ENCODE data around the gene PAX6.
A peak's percentile ranks its signal among the peaks of the same experiment; 100 is the strongest.

The PAX6 gene

GRCh38 chr11:31806186-31806927, 4.8 kb downstream of the PAX6 start:
- Histone ChIP-seq H3K27me3 (ENCODE audit: control insufficient read depth in 3 of 3, insufficient read depth in 3 of 3, low read depth in 1 of 3, low read length in 3 of 3) (peaks cover 0 to 17% (median 0%) of the 10 kb centered on the region in 3 experiments), H3K4me3 (ENCODE audit: low read length in 2 of 2) (peak overlapping the region in 1 of 2 donors; percentile 72)

GRCh38 chr11:31805629-31806185, 5.4 kb downstream of the PAX6 start:
- Histone ChIP-seq H3K4me3 (ENCODE audit: low read length in 2 of 2) (peak overlapping the region in 1 of 2 donors; percentile 72), H3K27ac (replicated peaks; ENCODE audit: low read length) (no peak overlapping the region), H2AK5ac (ENCODE audit: low read depth, low read length) (peak overlapping the region; percentile 57), H3K79me1 (ENCODE audit: low read depth, low read length) (peaks cover 13% of the 10 kb centered on the region), H3K4me1 (ENCODE audit: control insufficient read depth in 2 of 2, insufficient read depth in 1 of 2, low read depth in 1 of 2, low read length in 2 of 2) (peaks cover 11 to 32% of the 10 kb centered on the region in 2 donors), H3K4me2 (ENCODE audit: insufficient read depth, low read length, poor library complexity, severe bottlenecking) (peak overlapping the region; percentile 72), H2BK5ac (ENCODE audit: low read length) (no peak overlapping the region), H4K91ac (ENCODE audit: low read depth, low read length, poor library complexity) (no peak overlapping the region), H3K9me3 (replicated peaks in 1 of 2; ENCODE audit: control insufficient read depth in 2 of 2, insufficient read depth in 1 of 2, low read depth in 1 of 2, low read length in 2 of 2) (peaks cover 0 to 10% of the 10 kb centered on the region in 2 donors), H2BK120ac (ENCODE audit: low read depth, low read length) (no peak overlapping the region), H2BK15ac (ENCODE audit: low read length) (peak overlapping the region; percentile 61), H3K9ac (ENCODE audit: low read depth, low read length, poor library complexity) (no peak overlapping the region), H3K14ac (ENCODE audit: low read length) (peak overlapping the region; percentile 87), H3K27me3 (ENCODE audit: control insufficient read depth in 3 of 3, insufficient read depth in 3 of 3, low read depth in 1 of 3, low read length in 3 of 3) (peaks cover 0 to 17% (median 0%) of the 10 kb centered on the region in 3 experiments), H3K18ac (ENCODE audit: low read length) (peak overlapping the region; percentile 92), H2BK12ac (ENCODE audit: low read length) (peak overlapping the region; percentile 50), H3K23ac (ENCODE audit: low read depth, low read length, poor library complexity) (no peak overlapping the region), H3K36me3 (replicated peaks in 1 of 2; ENCODE audit: control insufficient read depth in 2 of 2, insufficient read depth in 2 of 2, low read length in 2 of 2) (peaks cover 14 to 74% of the 10 kb centered on the region in 2 donors), H3K4ac (ENCODE audit: low read length) (no peak overlapping the region), H2AFZ (ENCODE audit: low read length) (no peak overlapping the region), H4K8ac (ENCODE audit: low read depth, low read length) (no peak overlapping the region)
- DNase-seq (ENCODE audit: low spot score): no peak
- no CpG with 5 or more reads among the region's 20 CpGs for WGBS, 2 donors (ENCODE audit: extremely low coverage in 2 of 2, insufficient read length in 2 of 2, insufficient replicate concordance in 1 of 2)

More at GRCh38 chr11:31806186-31806927, 4.8 kb downstream of the PAX6 start:
- DNase-seq (ENCODE audit: low spot score): no peak
- Histone ChIP-seq H3K4me2 (ENCODE audit: insufficient read depth, low read length, poor library complexity, severe bottlenecking) (peak overlapping the region; percentile 72), H2BK15ac (ENCODE audit: low read length) (no peak overlapping the region), H2BK120ac (ENCODE audit: low read depth, low read length) (peak overlapping the region; percentile 62), H4K8ac (ENCODE audit: low read depth, low read length) (no peak overlapping the region), H3K4me1 (ENCODE audit: control insufficient read depth in 2 of 2, insufficient read depth in 1 of 2, low read depth in 1 of 2, low read length in 2 of 2) (peaks cover 11 to 32% of the 10 kb centered on the region in 2 donors), H3K14ac (ENCODE audit: low read length) (no peak overlapping the region), H3K27ac (replicated peaks; ENCODE audit: low read length) (no peak overlapping the region), H3K9me3 (replicated peaks in 1 of 2; ENCODE audit: control insufficient read depth in 2 of 2, insufficient read depth in 1 of 2, low read depth in 1 of 2, low read length in 2 of 2) (peaks cover 0 to 10% of the 10 kb centered on the region in 2 donors), H4K91ac (ENCODE audit: low read depth, low read length, poor library complexity) (no peak overlapping the region), H3K18ac (ENCODE audit: low read length) (peak overlapping the region; percentile 85), H3K23ac (ENCODE audit: low read depth, low read length, poor library complexity) (no peak overlapping the region), H3K79me1 (ENCODE audit: low read depth, low read length) (peaks cover 13% of the 10 kb centered on the region), H2AFZ (ENCODE audit: low read length) (no peak overlapping the region), H2BK12ac (ENCODE audit: low read length) (no peak overlapping the region), H2BK5ac (ENCODE audit: low read length) (no peak overlapping the region), H3K36me3 (replicated peaks in 1 of 2; ENCODE audit: control insufficient read depth in 2 of 2, insufficient read depth in 2 of 2, low read length in 2 of 2) (peaks cover 8 to 68% of the 10 kb centered on the region in 2 donors), H3K9ac (ENCODE audit: low read depth, low read length, poor library complexity) (peak overlapping the region; percentile 25), H3K4ac (ENCODE audit: low read length) (no peak overlapping the region), H2AK5ac (ENCODE audit: low read depth, low read length) (peak overlapping the region; percentile 27)
- WGBS, 2 donors (ENCODE audit: extremely low coverage in 2 of 2, insufficient read length in 2 of 2, insufficient replicate concordance in 1 of 2): no CpG with 5 or more reads among the region's 36 CpGs

- peaks cover 19 to 80% of the 10 kb centered on the region in 2 donors for H3K36me3 ChIP-seq (replicated peaks in 1 of 2; ENCODE audit: control insufficient read depth in 2 of 2, insufficient read depth in 2 of 2, low read length in 2 of 2)
- peak overlapping the region; percentile 22 for H3K23ac ChIP-seq (ENCODE audit: low read depth, low read length, poor library complexity)
- no peak overlapping the region for H3K4ac ChIP-seq (ENCODE audit: low read length)
- H3K4me1 ChIP-seq (ENCODE audit: control insufficient read depth in 2 of 2, insufficient read depth in 1 of 2, low read depth in 1 of 2, low read length in 2 of 2): peaks cover 11 to 37% of the 10 kb centered on the region in 2 donors
- H2BK15ac ChIP-seq (ENCODE audit: low read length): peak overlapping the region; percentile 61
- peak overlapping the region; percentile 27 for H2BK5ac ChIP-seq (ENCODE audit: low read length)
- peaks cover 0 to 16% of the 10 kb centered on the region in 2 donors for H3K9me3 ChIP-seq (replicated peaks in 1 of 2; ENCODE audit: control insufficient read depth in 2 of 2, insufficient read depth in 1 of 2, low read depth in 1 of 2, low read length in 2 of 2)
- H3K14ac ChIP-seq (ENCODE audit: low read length): peak overlapping the region; percentile 87
- H4K8ac ChIP-seq (ENCODE audit: low read depth, low read length): no peak overlapping the region
- H3K9ac ChIP-seq (ENCODE audit: low read depth, low read length, poor library complexity): peak overlapping the region; percentile 67
- DNase-seq (ENCODE audit: low spot score): no peak
- H3K4me3 ChIP-seq (ENCODE audit: low read length in 2 of 2): peak overlapping the region in 1 of 2 donors; percentile 72
- H3K18ac ChIP-seq (ENCODE audit: low read length): peak overlapping the region; percentile 92
- WGBS, 2 donors (ENCODE audit: extremely low coverage in 2 of 2, insufficient read length in 2 of 2, insufficient replicate concordance in 1 of 2): no CpG with 5 or more reads among the region's 51 CpGs
- no peak overlapping the region for H2AFZ ChIP-seq (ENCODE audit: low read length)
- no peak overlapping the region for H2BK120ac ChIP-seq (ENCODE audit: low read depth, low read length)
- peaks cover 11% of the 10 kb centered on the region for H3K79me1 ChIP-seq (ENCODE audit: low read depth, low read length)
- peak overlapping the region; percentile 50 for H2BK12ac ChIP-seq (ENCODE audit: low read length)
- peak overlapping the region; percentile 57 for H2AK5ac ChIP-seq (ENCODE audit: low read depth, low read length)
- peak overlapping the region; percentile 72 for H3K4me2 ChIP-seq (ENCODE audit: insufficient read depth, low read length, poor library complexity, severe bottlenecking)
- H3K27me3 ChIP-seq (ENCODE audit: control insufficient read depth in 3 of 3, insufficient read depth in 3 of 3, low read depth in 1 of 3, low read length in 3 of 3): peaks cover 0 to 20% (median 0%) of the 10 kb centered on the region in 3 experiments
- H3K27ac ChIP-seq (replicated peaks; ENCODE audit: low read length): no peak overlapping the region
- no peak overlapping the region for H4K91ac ChIP-seq (ENCODE audit: low read depth, low read length, poor library complexity)
Observed at GRCh38 chr11:31805037-31805628, 6.0 kb downstream of the PAX6 start.
